Transverse colon (tissue), 4 donors: Measurements from ENCODE around the gene ARHGEF11. TPM values are rescaled to one million over a fixed set of nuclear protein-coding genes. Genes with fewer than 3 reads are reported as not detected.

Experiments used
- DNase-seq: peaks from one replicate; pipeline ENCODE4 v3.0.0-alpha.2; 2019
- H3K27ac ChIP-seq, 4 donors: fragments of 200-600 bp; sonication (generic); 2 replicates each; pipeline ENCODE4 v1.5.1; 2016 to 2018; ENCODE audit warnings: inconsistent platforms in 4 of 4
- H3K27me3 ChIP-seq: fragments of 200-600 bp; sonication (generic); 2 replicates; pipeline ENCODE4 v1.5.1; 2017; ENCODE audit warnings: inconsistent platforms
- H3K36me3 ChIP-seq, 4 donors: fragments of 200-600 bp; sonication (generic); 2 replicates each; pipeline ENCODE4 v1.5.1; 2017 to 2019; ENCODE audit warnings: inconsistent platforms in 4 of 4
- H3K4me1 ChIP-seq, 4 donors: fragments of 200-600 bp; sonication (generic); 2 replicates each; pipeline ENCODE4 v1.5.1; 2017 to 2020; ENCODE audit warnings: inconsistent platforms in 4 of 4
- H3K4me3 ChIP-seq, 4 donors: fragments of 200-600 bp; sonication (generic); 1 replicate in 1 of 4; 2 replicates in 3 of 4; pipeline versions ENCODE4 v1.5.1 to v1.6.1; 2017 to 2019; ENCODE audit warnings: inconsistent platforms in 4 of 4
- H3K9me3 ChIP-seq, 2 donors: fragments of 200-600 bp; sonication (generic); 2 replicates each; pipeline ENCODE4 v1.5.1; 2017 to 2019; ENCODE audit warnings: inconsistent platforms in 2 of 2
- EP300 ChIP-seq: sonication (generic); formaldehyde crosslinking; IDR thresholded peaks from one replicate; pipeline ENCODE4 v1.6.1; 2017; ENCODE audit warnings: antibody characterized with exemption, low read depth
- POLR2A ChIP-seq: fragments of 450-650 bp; IDR thresholded peaks from one replicate; pipeline ENCODE4 v1.6.1; 2016; ENCODE audit warnings: antibody characterized with exemption, mild to moderate bottlenecking, moderate library complexity
- POLR2AphosphoS5 ChIP-seq, 3 donors: sonication (generic); formaldehyde crosslinking; IDR thresholded peaks; one replicate each; pipeline ENCODE4 v1.6.1; 2016; ENCODE audit warnings: antibody characterized with exemption in 3 of 3
- WGBS, 2 donors: methylation state at CpG; one replicate each; pipeline ENCODE4 v1.1.5; 2018; ENCODE audit warnings: low coverage in 1 of 2; 5-methylcytosine and 5-hydroxymethylcytosine counted together
- in situ Hi-C, 4 donors: fragments of 200-750 bp; cut with MboI; loops; one replicate each; pipeline versions ENCODE4 v1.15.0 to v1.15.1; 2017; ENCODE audit warnings: low sequenced_read_pairs in 3 of 4, low pct_ligation_motif_present in 1 of 4, low pct_unique_long_range_greater_than_20kb in 1 of 4
- intact Hi-C: fragments of 100-400 bp; cut with DNase I; formaldehyde crosslinking; loops from one replicate; pipeline ENCODE4 v1.15.1; 2023; ENCODE audit warnings: low total_unique reads
- total RNA-seq, 4 donors: library from RNA; depleted of rRNA; stranded (reverse); fragments of >200 nt; gene quantifications; one replicate each; pipeline ENCODE4 v1.1.0, GENCODE V29; 2016
- TF ChIP-seq, protein P1 (sequence below), 5 experiments: fragments of 200-600 bp in 3 of 5; fragments of 450-650 bp in 2 of 5; sonication (generic) in 3 of 5; IDR thresholded peaks; 1 replicate in 2 of 5; 2 replicates in 3 of 5; pipeline ENCODE4 v1.5.1; 2016 to 2017; ENCODE audit warnings: antibody characterized with exemption in 5 of 5, inconsistent platforms in 3 of 5, mild to moderate bottlenecking in 2 of 5, moderate library complexity in 1 of 5

Gene ARHGEF11
- total RNA-seq, 4 donors from 2014 or later = 52.6 to 82.8 (median 62.1) TPM

GRCh38 chr1:157033357-157033876, 12.1 kb downstream of the ARHGEF11 start:
- in situ Hi-C loops (no loop called here), intact Hi-C loops (no loop called here)
- no peaks in the 10 kb centered on the region for H3K36me3 ChIP-seq
- no peak for DNase-seq
- TF ChIP-seq POLR2A = no peak
- TF ChIP-seq, protein P1, sequence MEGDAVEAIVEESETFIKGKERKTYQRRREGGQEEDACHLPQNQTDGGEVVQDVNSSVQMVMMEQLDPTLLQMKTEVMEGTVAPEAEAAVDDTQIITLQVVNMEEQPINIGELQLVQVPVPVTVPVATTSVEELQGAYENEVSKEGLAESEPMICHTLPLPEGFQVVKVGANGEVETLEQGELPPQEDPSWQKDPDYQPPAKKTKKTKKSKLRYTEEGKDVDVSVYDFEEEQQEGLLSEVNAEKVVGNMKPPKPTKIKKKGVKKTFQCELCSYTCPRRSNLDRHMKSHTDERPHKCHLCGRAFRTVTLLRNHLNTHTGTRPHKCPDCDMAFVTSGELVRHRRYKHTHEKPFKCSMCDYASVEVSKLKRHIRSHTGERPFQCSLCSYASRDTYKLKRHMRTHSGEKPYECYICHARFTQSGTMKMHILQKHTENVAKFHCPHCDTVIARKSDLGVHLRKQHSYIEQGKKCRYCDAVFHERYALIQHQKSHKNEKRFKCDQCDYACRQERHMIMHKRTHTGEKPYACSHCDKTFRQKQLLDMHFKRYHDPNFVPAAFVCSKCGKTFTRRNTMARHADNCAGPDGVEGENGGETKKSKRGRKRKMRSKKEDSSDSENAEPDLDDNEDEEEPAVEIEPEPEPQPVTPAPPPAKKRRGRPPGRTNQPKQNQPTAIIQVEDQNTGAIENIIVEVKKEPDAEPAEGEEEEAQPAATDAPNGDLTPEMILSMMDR (IDR thresholded peaks at IDR 0.05) = no peak
- TF ChIP-seq EP300 = no peak
- no peak for TF ChIP-seq POLR2AphosphoS5 (IDR thresholded peaks at IDR 0.05)
- no peaks in the 10 kb centered on the region for H3K9me3 ChIP-seq
- no peak overlapping the region for H3K4me3 ChIP-seq
- WGBS, 2 donors = 76 to 87% methylated on average over 3 of the region's 3 CpGs
- H3K4me1 ChIP-seq = peaks cover 0 to 4% (median 0%) of the 10 kb centered on the region in 4 donors
- no peaks in the 10 kb centered on the region for H3K27me3 ChIP-seq
- H3K27ac ChIP-seq = no peak overlapping the region

DNA sequence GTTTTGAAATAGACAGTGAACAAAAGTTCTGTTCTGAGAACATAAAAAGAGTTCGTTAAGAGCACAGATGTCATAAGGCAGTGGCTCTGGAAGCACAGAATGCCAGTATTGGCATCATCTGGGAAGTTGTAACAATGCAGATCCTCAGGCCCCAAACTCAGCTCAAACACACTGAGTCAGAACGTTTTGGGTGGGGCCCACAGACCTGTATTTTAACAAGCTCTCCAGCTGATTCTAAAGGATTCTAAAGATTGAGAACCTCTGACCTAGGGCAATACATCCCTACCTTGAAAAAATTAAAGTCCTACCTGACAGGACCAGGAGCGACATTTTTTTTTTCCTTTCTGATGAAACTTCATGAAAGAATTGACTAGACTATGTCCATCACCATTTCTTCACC, 13.2 kb downstream of the ARHGEF11 start:
- Histone ChIP-seq H3K36me3 (no peaks in the 10 kb centered on the region), H3K9me3 (no peaks in the 10 kb centered on the region), H3K27ac (no peak overlapping the region), H3K4me1 (peaks cover 0 to 4% (median 0%) of the 10 kb centered on the region in 4 donors), H3K27me3 (no peaks in the 10 kb centered on the region), H3K4me3 (no peak overlapping the region)
- WGBS, 2 donors = 60 to 100% methylated on average over 1 to 3 of the region's 3 CpGs
- intact Hi-C loops (no loop called here), in situ Hi-C loops (no loop called here)
- TF ChIP-seq EP300 (no peak), POLR2AphosphoS5 (IDR thresholded peaks at IDR 0.05) (no peak), POLR2A (no peak)
- TF ChIP-seq, protein P1 (IDR thresholded peaks at IDR 0.05) = no peak
- DNase-seq = no peak

- in situ Hi-C loops = no loop called here
- H3K27ac ChIP-seq = no peak overlapping the region
- WGBS, 2 donors = 97 to 100% methylated on average over 2 of the region's 2 CpGs
- DNase-seq = no peak
- intact Hi-C loops = no loop called here
- H3K27me3 ChIP-seq = no peaks in the 10 kb centered on the region
- no peaks in the 10 kb centered on the region for H3K36me3 ChIP-seq
- TF ChIP-seq POLR2A = no peak
- TF ChIP-seq POLR2AphosphoS5 (IDR thresholded peaks at IDR 0.05) = no peak
- no peak for TF ChIP-seq EP300
- TF ChIP-seq, protein P1 (IDR thresholded peaks at IDR 0.05) = no peak
- H3K9me3 ChIP-seq = no peaks in the 10 kb centered on the region
- no peak overlapping the region for H3K4me3 ChIP-seq
- H3K4me1 ChIP-seq = peaks cover 0 to 11% (median 4%) of the 10 kb centered on the region in 4 donors
Observed at GRCh38 chr1:157030728-157031127, 14.8 kb downstream of the ARHGEF11 start.

- DNase-seq = no peak
- no peaks in the 10 kb centered on the region for H3K36me3 ChIP-seq
- 40 to 55% methylated on average over 1 to 4 of the region's 4 CpGs for WGBS, 2 donors
- H3K4me1 ChIP-seq = peaks cover 0 to 14% (median 6%) of the 10 kb centered on the region in 4 donors
- no peaks in the 10 kb centered on the region for H3K27me3 ChIP-seq
- no peaks in the 10 kb centered on the region for H3K9me3 ChIP-seq
- H3K27ac ChIP-seq = no peak overlapping the region
- H3K4me3 ChIP-seq = no peak overlapping the region
- in situ Hi-C loops = no loop called here
- TF ChIP-seq POLR2AphosphoS5 (IDR thresholded peaks at IDR 0.05) (no peak), EP300 (no peak), POLR2A (no peak)
- TF ChIP-seq, protein P1 (IDR thresholded peaks at IDR 0.05) = no peak
- intact Hi-C loops = no loop called here
Observed at GRCh38 chr1:157028674-157029073, 16.9 kb downstream of the ARHGEF11 start.
